Measurements from ENCODE around the gene INIP.
"Not testable (repeated sequence)": the region's sequence is repeated elsewhere in the genome, so short reads cannot be mapped to it uniquely, and the experiment has no call there.

INIP gene

DNA sequence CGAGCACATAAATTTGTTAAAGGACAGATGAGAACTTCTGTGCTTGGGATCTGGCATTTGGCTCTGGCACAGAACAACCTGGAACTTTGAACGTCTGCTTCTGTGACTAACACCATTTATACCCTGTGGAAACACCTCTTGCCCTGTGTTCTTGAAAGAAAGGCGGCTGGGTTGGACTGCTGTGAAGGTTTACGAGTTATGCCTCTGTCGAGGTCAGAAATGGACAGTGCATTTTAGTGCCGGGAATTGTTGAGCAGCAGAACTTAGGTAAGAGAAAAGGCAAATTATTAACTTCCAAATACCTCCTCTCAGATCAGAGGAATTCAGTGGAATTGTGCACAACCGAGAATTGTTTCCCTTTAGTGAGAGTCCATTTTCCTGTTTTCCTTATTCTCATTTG lies 14.1 kb upstream of the INIP start:
- DNase-seq = no peak

DNA sequence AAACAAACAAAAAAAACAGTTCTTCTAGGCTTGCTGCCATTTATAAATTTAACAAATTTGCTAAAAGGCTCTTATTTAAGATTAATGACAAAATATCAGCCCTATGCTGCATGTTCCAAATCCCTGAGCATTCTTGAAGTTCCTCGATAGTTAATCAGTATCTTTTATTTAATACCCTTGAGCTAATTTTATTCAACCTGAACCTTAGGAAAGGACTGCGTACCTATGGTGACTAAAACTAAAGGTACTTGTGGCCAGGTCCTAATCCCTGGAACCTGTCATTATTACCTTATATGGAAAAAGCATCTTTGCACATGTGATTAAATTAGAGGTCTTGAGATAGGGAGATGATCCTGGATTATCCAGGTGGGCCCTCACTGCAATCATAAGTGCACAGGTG lies 10.5 kb upstream of the INIP start:
- DNase-seq = no peak

DNA sequence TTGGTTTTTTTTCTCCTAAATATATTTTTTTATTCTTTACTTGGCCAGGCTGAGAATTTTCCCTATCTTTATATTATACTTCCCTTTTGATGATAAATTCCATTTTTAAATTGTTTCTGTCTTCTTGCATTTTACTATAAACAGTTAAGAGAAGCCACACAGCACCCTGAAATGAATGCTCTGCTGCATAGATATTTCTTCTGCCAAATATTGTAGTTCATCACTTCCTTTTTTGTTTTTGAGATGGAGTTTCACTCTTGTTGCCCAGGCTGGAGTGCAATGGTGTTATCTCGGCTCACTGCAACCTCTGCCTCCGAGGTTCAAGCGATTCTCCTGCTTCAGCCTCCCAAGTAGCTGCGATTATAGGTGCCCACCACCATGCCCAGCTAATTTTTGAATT lies 8.5 kb upstream of the INIP start:
- no peak for DNase-seq

DNA sequence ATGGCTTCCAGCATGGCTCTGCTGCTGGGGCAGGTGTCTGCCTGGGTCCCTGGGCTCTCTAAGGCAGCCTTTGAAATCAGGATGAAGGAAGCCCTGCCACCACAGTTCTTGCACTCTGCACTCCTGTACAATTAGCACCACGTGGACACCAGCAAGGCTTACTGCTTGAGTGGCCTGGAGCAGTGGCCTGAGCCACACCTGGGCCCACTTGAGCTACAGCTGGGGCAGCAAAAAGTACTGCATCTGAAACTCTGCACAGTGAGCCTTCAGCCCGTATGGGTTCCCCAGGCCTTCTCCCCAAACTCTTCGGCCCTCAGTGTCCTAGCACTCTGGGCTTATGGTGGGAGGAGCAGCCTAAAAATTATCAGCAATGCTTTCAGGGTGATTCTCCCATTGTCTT lies 8.0 kb upstream of the INIP start:
- no peak for DNase-seq

DNA sequence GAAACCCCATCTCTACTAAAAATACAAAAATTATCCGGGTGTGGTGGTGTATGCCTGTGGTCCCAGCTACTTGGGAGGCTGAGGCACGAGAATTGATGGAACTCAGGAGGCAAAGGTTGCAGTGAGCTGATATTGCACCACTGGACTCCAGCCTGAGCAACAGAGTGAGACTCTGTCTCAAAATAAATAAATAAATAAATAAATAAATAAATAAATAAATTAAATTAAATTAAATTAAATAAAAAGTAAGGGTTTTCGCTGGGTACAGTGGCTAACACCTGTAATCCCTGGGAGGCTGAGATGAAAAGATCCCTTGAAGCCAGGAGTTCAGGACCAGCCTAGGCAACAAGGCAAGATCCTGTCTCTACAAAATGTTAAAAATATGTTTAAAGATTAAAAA lies 4.8 kb upstream of the INIP start:
- not testable (repeated sequence) for DNase-seq

DNA sequence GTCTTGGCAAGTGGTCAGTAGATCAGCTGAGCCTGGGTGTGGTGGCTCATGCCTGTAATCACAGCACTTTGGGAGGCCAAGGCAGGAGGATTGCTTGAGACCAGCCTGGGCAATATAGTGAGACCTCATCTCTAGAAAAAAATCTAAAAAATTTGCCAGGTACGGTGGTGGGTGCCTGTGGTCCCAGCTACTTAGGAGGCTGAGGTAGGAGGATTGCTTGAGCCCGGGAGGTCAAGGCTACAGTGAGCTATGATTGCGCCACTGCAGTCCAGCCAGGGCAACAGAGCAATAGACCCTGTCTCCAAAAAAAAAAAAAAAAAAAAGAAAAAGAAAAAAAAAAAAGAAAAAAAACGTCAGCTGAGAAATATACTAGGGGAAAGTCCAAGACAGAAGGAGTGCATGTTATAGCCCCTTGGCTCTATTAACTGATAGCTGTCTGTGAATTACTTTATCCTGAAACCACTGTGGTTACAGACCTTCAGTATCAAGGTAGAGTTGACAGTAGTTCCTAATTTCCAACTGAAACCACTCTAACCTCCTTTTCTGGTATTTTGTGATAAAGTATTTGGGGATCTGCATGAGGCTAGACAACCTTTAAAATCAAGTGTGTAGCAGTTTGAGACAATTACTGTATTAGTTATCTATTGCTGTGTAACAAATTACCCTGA lies 2.3 kb upstream of the INIP start:
- DNase-seq = no peak

DNA sequence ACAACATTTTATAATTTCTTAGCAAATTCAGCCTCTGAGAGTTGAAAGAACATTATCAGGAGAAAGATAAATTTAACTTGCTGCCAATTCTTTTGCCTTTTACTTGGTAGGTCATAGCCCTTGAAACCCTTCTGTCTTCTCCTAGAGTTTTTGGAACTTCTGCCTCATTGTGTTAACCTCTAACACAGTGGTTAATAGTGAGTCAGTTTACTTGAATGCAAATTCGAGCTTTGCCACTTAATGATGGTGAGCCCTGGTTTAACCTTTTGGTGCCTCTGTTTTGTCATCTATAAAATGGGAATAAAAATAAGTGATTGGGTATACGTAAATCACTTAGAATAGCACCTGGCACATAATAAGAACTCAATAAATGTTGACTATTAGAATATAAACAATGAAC lies 1.8 kb upstream of the INIP start:
- DNase-seq = no peak

DNA sequence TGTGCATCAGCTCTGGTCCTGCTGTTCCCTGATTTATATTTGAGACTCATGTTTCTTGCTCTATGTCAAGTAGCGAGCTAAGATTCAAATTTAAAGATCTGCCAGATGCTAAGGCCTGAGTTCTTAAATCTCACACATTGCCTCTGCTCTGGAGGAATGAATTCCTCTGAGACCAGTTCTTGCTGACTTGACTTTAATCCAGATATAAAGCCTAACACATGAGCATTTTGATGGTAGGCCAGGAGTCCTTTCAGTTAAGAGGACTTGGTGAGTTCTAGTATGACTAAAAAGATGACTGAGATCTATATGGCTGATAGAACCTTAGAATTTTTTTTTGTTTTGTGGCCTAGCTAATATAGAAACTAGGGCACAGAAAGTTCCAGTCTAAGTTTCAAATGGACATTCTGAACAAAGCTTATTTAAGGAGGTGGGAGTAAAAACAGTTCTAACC lies 1.3 kb upstream of the INIP start:
- DNase-seq = no peak

DNA sequence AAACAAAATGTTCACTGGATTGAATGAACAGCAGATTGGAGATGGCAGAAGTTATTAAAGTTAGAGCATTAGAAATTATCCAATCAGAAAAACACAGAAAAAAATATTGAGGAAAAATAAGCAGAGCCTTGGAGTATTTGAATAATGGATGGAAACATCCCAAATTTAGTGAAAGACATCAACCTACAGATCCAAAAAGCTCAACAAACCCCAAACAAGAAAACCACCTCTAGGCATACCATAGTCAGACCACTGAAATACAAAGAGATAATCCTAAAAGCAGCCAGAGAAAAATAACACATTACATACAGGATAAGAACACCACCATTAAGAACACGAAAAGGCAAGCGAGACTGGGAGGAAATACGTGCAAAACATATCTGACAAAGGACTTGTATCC lies 5.2 kb downstream of the INIP start:
- DNase-seq = no peak

DNA sequence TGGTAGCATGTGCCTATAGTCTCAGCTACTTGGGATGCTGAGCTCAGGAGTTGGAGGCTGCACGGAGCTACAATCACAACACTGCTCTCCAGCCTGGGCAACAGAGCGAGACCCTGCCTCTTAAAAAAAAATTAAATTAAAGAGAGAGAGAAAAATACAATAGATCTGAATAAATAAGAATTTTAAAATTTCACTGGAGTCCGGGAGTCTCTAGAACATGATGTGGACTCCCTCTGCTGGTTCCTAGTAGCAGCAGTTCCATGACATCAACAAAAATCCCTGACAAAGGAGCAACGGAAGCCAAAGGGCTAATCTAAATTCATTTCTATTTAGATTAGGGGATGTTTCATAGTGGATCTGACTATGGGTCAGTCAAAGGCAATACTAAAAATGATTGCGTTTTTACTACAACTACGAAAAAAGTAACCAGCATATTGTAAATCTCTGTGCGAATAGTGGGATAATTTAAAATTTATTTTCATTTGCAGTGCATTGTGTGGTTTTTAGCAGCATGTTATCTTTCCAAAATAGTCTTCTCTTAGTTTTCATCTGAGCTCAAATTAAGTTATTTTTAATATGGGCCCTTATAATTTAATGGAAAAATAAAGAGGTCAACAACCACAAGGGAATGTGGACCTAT lies 6.7 kb downstream of the INIP start:
- DNase-seq = no peak

DNA sequence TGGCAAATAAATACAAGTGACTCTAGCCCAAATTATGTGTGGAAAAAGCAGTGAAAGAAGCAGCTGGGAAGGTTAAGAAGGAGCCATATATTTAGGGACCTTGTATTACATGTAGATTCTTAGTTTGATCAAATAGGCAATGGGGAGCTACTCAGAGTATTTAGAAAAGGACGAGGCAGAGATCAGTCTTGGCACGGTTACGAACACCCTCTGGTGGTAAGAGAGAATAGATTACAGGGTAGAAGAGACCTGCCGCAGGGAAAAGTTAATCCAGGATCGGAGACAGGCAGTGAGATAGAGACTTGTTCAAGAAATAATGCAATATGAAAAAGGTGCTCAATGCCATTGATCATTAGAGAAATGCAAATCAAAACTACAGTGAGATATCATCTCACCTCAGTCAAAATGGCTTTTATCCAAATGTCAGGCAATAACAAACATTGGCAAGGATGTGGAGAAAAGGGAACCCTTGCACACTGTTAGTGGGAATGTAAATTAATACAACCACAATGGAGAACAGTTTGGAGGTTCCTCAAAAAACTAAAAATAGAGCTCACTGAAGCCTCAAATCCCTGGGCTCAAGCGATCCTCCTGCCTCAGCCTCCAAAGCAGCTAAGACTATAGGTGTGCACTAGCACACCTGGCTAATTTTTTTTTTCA lies 12.0 kb downstream of the INIP start:
- DNase-seq = no peak

DNA sequence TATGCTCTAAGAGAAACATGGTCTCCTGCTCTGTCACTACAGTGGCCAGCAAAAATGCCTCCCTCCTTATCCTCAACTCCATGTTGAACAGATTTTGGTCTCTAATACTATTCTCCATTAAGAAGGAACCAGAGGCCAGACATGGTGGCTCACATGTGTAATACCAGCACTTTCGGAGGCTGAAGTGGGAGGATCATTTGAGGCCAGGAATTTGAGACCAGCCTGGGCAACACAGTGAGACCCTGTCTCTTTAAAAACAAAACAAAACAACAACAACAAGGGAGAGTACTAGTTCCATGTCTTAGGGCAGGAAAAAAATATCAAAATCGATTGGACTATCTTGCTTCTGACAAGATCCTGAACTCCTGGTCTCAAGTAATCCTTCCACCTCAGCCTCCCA lies 14.6 kb downstream of the INIP start:
- DNase-seq = no peak

DNA sequence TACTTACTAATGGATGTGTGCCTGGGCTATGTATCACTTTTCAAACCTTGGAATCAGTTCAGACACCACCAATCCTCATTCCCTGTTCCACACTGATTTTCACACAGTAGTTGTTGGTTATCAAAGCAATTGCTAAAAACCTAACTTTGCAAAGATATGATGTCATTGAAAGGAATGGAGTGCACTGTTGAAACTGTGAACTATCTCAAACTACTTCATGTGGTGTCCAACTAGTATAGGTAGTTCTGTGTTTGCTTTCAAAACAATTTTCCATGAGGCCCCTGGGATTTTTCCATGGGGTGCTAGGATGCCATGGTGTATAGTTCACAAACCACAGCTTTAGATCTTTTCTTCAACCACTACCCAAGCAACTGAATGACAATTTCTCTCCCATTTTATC lies 17.8 kb downstream of the INIP start:
- no peak for DNase-seq

DNA sequence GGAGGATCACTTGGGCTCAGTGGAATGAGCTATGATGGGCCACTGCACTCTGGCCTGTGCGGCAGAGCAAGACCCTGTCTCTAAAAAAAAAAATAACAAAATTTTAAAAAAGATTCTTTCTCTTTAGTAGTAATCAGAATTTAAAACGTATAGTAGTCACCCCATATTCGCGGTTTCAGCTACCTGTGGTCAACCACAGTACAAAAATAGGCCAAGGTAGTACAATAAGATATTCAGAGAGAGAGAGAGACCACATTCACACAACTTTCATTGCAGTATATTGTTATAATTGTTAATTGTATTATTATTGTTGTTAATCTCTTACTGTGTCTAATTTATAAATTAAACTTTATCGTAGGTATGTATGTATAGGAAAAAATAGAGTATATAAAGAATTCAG lies 18.7 kb downstream of the INIP start:
- DNase-seq = no peak

DNA sequence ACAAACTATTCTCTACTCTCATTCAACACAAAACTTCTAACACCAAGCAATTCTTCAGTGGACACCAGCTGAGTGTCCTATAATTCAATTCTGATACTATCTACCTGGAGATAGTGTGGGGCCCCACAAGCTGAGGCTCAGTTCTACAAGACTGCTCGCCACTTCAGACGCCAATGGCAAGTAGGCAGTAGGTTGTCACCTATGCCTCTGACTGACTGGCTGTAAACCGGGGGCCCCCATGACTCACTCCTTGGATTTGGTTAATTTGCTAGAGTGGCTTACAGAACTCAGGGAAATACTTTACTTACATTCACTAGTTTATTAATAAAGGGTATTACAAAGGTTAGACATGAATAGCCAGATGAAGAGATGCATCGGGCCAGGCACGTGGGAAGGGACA lies 21.5 kb downstream of the INIP start:
- DNase-seq = no peak

DNA sequence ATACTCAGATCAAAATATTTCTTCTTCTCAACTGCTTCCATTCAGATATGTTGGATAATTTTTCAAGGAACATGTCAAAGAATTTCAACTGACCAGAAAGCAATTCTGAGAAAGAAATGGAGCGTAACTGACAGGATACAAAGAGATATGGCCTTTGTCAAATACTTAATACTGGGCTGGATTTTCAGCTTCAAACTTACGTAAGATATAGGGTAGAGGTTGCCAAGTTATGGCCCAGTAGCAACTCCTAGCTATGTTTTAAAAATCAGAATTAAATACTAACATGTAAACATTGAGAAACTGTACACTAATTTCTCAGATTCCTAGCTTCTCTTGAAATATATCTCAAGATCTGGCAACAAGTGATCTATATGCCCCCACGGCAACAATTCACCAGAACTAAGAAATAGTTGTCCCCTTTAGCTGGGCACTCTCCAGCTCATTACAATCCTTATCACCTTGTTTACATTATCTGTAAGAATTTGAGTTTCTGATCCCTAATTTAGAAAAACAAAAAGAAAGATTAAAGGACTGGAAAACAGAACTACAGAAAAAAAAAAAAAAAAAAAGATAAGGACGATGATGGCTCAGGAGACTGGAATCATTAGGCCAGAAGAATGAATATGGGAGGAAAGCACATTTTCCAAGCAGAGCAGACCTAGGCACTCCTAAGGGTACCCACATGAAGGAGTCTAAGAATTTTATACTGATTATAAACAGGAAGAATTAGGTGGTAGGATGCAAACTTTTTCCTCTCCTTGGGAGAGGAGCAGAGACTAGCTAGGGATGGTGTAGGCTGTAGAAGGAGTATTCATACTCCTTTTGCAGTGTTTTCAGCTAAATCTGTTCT lies 23.0 kb downstream of the INIP start:
- DNase-seq = no peak

DNA sequence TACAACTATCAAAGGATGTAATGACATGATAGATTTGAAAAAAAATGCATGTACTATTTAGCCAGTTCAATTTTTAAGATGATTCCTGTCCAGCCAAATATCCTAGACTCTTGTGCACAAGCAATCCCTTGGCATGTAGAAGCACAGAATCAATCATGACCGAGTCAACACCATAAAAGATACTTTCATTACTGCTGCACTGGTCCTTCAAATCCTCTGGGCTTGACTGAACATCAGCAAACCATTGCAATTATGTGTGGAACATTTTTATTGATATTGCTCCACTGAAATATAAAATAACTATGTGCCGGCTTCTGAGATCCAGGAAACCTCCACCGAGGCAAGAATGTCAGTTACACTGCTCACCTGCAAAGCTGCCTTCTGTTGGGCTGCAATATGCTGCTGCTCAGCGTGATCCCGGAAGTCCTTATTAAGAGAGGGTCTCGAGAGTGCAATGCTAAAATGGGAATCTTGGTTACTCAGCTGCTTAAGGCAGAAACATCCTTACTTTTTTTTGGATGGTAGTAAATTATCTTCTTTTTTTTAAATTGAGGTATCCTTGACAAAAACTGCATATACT lies 28.7 kb downstream of the INIP start:
- DNase-seq = no peak

DNA sequence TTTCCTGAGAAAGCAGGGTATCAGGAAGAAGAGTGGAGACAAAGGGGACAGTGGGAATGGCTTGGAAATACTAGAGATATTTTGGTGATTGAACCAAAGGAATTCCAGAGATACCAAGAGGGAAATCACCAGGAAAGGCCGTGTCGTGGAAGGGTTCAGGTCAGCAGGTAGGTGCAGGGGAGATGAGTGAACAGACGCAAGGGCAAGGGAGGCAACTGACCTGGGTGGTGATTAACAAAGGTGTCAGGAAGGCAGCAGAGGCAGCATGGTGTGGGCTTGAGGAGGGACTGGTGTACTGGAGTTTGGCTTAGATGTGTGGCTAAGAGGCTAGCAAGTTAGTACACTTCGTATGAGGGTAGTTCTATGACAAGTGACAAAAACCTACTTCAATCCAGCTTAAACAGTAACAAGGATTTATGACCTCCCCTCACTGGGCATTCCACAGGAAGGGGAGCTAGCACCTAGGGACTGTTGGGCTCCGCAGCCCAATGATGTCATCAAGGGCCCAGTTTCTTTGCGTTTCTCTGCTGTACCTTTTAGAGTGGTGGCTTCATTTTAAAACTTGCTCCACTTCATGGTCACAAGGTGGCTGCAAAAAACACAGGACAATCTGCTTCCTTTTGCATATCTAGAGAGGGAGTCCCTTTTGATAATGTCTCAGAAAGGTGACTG lies 37.0 kb downstream of the INIP start:
- no peak for DNase-seq

DNA sequence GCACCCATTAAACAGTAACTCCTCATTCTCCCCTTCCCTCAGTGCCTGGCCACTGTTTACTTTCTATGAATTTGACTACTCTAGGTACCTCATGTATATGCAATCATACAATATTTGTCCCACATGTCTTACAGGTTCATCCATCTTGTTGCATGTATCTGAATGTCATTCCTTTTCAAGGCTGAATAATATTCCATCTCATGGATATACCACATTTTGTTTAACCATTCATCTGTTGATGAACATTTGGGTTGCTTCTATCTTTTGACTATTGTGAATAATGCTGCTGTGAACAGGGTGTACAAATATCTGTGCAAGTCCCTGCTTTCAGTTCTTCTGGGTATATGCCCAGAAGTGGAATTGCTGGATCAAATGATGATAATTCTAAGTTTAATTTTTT lies 40.9 kb downstream of the INIP start:
- no peak for DNase-seq

DNA sequence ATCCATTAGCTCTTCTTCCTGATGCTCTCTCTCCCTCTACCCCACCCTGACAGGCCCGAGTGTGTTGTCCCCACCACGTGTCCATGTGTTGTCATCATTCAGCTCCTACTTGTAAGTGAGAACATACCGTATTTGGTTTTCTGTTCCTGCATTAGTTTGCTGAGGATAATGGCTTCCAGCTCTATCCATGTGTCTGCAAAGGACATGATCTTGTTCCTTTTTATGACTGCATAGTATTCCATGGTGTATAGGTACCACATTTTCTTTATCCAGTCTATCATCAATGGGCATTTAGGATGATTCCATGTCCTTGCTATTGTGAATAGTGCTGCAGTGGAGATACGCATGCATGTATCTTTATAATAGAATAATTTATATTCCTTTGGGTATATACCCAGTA lies 44.7 kb downstream of the INIP start:
- DNase-seq = not testable (repeated sequence)

DNA sequence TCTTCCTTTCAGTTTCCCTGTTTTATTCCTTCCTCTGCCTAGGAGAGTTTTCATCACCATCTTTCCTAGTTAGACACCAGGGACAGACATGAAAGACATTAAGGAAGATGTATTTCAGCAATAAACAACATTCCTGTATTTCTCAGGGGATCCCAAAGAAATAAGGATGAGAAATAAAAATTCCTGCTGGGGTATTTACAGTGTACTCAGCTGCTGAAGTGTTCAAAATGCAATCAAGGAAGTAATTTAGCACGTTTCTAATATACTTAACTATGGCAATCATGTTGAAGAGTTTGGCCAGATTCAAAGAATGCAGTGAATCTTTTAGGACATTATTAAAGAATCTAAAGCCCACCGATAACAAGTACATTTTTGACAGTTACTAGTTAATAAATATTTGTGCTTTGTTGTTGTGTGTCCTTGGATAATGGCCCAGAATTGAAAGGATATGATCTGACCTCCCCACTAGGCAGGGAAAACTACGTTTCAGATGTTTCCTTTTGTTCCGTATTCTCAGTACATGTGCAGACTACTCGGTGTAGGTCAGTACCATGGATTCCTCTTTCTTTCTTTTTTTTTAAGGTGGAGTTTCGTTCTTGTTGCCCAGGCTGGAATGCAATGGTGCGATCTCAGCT lies 46.8 kb downstream of the INIP start:
- no peak for DNase-seq

DNA sequence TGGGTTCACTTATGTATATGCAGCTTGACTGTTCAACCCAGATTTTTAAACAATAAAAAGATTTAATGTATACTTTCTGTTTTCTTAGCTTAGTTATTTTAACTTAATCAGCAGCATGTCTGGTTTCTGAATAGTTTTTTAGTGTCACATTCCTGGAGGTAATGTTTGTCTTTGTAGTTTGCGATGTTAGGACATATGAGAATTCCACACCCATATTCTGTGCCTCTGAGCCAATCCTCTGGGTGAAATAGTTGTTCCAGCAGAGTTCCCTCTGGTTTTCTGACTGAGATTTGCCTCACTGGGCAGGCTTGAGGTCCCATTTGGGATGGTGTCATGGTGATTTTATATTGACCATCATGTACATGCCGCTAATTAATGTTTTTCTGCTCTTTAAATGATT lies 48.6 kb downstream of the INIP start:
- no peak for DNase-seq

Data from SHP77 treated with DMSO at 0.1 percent for 48 hours (cell line).